ENCODE measurements around the gene DNAL1.

GRCh38 chr14:73743431-73743931 lies 98.7 kb downstream of the DNAL1 start:
- TF ChIP-seq CTCF (conservative IDR thresholded peaks at IDR 0.05; ENCODE audit: low read length) (no peak), EZH2phosphoT487 (IDR thresholded peaks at IDR 0.05; ENCODE audit: borderline replicate concordance) (no peak)
